ENCODE results near the gene HOXB9. TPM values are rescaled to one million over a fixed set of nuclear protein-coding genes. Genes with fewer than 3 reads are reported as not detected.

The HOXB9 gene
- total RNA-seq, 2 experiments from 2014 or later: 5.1 to 5.5 TPM

- ChIA-PET CTCF (interaction anchor here (0.6 to 1.2 kb wide), 3 partner anchors 8 to 90 kb away, joined by 3 to 5 read pairs (median 3); partner anchors contain the start of gene HOXB3), POLR2A (no interaction called here)
Measured at GRCh38 chr17:48582750-48583069, 43.4 kb downstream of the HOXB9 start.

- ChIA-PET POLR2A (interaction anchor here (0.7 kb wide), 1 partner anchor 24 kb away, joined by 6 read pairs; no protein-coding TSS in a partner anchor), CTCF (interaction anchor here (0.9 kb wide), 1 partner anchor 9 kb away, joined by 3 read pairs; no protein-coding TSS in a partner anchor)
Measured at GRCh38 chr17:48579760-48580554, 46.2 kb downstream of the HOXB9 start.

- CTCF ChIA-PET: interaction anchor here (0.7 to 0.9 kb wide), 2 partner anchors 9 to 39 kb away, joined by 3 read pairs; no protein-coding TSS in a partner anchor
Measured at GRCh38 chr17:48579471-48579759, 46.7 kb downstream of the HOXB9 start.

GRCh38 chr17:48578616-48579470 is 47.3 kb downstream of the HOXB9 start:
- ChIA-PET POLR2A (no interaction called here), CTCF (interaction anchor here (0.7 to 1.4 kb wide), 2 partner anchors 40 to 86 kb away, joined by 3 read pairs; no protein-coding TSS in a partner anchor)

More at GRCh38 chr17:48579471-48579759, 46.7 kb downstream of the HOXB9 start:
- POLR2A ChIA-PET: interaction anchor here (0.7 kb wide), 1 partner anchor 23 kb away, joined by 6 read pairs; no protein-coding TSS in a partner anchor

- CTCF ChIA-PET: interaction anchor here (1.0 to 1.4 kb wide), 2 partner anchors 48 to 86 kb away, joined by 3 read pairs; partner anchors contain the start of gene HOXB9
- POLR2A ChIA-PET: interaction anchor here (1.0 kb wide), 1 partner anchor 37 kb away, joined by 3 read pairs; no protein-coding TSS in a partner anchor
Measured at GRCh38 chr17:48577946-48578615, 48.1 kb downstream of the HOXB9 start, which contains the start of gene HOXB4. Gene HOXB4 (minus strand): TSS chr17:48578350. CDS start chr17:48578319, 31 bp downstream.

- CTCF ChIA-PET: interaction anchor here (1.0 to 1.4 kb wide), 2 partner anchors 49 to 85 kb away, joined by 3 read pairs; partner anchors contain the start of gene HOXB9
- POLR2A ChIA-PET: interaction anchor here (0.5 to 1.0 kb wide), 2 partner anchors 14 to 36 kb away, joined by 3 to 4 read pairs; no protein-coding TSS in a partner anchor
Measured at GRCh38 chr17:48577330-48577945, 48.7 kb downstream of the HOXB9 start.

GRCh38 chr17:48576479-48577309 is 49.5 kb downstream of the HOXB9 start:
- POLR2A ChIA-PET: no interaction called here
- CTCF ChIA-PET: interaction anchor here (0.7 to 1.4 kb wide), 3 partner anchors 20 to 84 kb away, joined by 3 to 4 read pairs (median 3); no protein-coding TSS in a partner anchor

- POLR2A ChIA-PET: no interaction called here
- CTCF ChIA-PET: interaction anchor here (0.7 to 1.0 kb wide), 2 partner anchors 19 to 83 kb away, joined by 3 to 4 read pairs; no protein-coding TSS in a partner anchor
Measured at GRCh38 chr17:48575673-48576478, 50.3 kb downstream of the HOXB9 start.

- ChIA-PET POLR2A (no interaction called here), CTCF (no interaction called here)
Measured at GRCh38 chr17:48575066-48575582, 51.0 kb downstream of the HOXB9 start.

GRCh38 chr17:48574505-48575065 is 51.6 kb downstream of the HOXB9 start:
- ChIA-PET POLR2A (no interaction called here), CTCF (no interaction called here)

- CTCF ChIA-PET: no interaction called here
Measured at GRCh38 chr17:48571826-48572417, 54.2 kb downstream of the HOXB9 start.

More at GRCh38 chr17:48571826-48572417, 54.2 kb downstream of the HOXB9 start:
- POLR2A ChIA-PET: no interaction called here

Other genes starting within 250 kb of the HOXB9 start
- gene SKAP1, start 196.1 kb downstream of the HOXB9 start, total RNA-seq: 10 to 100 TPM; 52.8 to 53.2 TPM
- not detected for gene HOXB1, start 95.3 kb downstream of the HOXB9 start, total RNA-seq
- 10 to 100 TPM; 13.0 to 13.4 TPM for gene HOXB2, start 81.2 kb downstream of the HOXB9 start, total RNA-seq
- gene HOXB4, start 48.0 kb downstream of the HOXB9 start, total RNA-seq: 1 to 10 TPM; 3.3 to 3.8 TPM
- 1 to 10 TPM; 3.0 to 3.5 TPM for gene HOXB3, start 36.1 kb downstream of the HOXB9 start, total RNA-seq
- gene HOXB5, start 32.6 kb downstream of the HOXB9 start, total RNA-seq: not detected
- gene HOXB6, start 21.4 kb downstream of the HOXB9 start, total RNA-seq: under 1 TPM; 0.25 to 0.48 TPM
- under 1 TPM; 0.59 to 0.73 TPM for gene HOXB7, start 15.3 kb downstream of the HOXB9 start, total RNA-seq
- gene HOXB8, start 11.1 kb downstream of the HOXB9 start, total RNA-seq: under 1 TPM in 1 of 2 experiments, not detected in 1; 0.19 TPM
- not detected for gene PRAC1, start 96.2 kb upstream of the HOXB9 start, total RNA-seq
- gene PRAC2, start 96.8 kb upstream of the HOXB9 start, total RNA-seq: not detected
- not detected for gene HOXB13, start 102.4 kb upstream of the HOXB9 start, total RNA-seq
- not detected for gene TTLL6, start 190.9 kb upstream of the HOXB9 start, total RNA-seq
- 10 to 100 TPM; 68.4 to 83.8 TPM for gene CALCOCO2, start 204.7 kb upstream of the HOXB9 start, total RNA-seq